ENCODE measurements around the gene P4HB. TPM values are rescaled to one million over a fixed set of nuclear protein-coding genes. Genes with fewer than 3 reads are reported as not detected.

Gene P4HB
- total and polyA plus RNA-seq, 3 donors from 2014 or later = 205 to 230 (median 213) TPM

DNA sequence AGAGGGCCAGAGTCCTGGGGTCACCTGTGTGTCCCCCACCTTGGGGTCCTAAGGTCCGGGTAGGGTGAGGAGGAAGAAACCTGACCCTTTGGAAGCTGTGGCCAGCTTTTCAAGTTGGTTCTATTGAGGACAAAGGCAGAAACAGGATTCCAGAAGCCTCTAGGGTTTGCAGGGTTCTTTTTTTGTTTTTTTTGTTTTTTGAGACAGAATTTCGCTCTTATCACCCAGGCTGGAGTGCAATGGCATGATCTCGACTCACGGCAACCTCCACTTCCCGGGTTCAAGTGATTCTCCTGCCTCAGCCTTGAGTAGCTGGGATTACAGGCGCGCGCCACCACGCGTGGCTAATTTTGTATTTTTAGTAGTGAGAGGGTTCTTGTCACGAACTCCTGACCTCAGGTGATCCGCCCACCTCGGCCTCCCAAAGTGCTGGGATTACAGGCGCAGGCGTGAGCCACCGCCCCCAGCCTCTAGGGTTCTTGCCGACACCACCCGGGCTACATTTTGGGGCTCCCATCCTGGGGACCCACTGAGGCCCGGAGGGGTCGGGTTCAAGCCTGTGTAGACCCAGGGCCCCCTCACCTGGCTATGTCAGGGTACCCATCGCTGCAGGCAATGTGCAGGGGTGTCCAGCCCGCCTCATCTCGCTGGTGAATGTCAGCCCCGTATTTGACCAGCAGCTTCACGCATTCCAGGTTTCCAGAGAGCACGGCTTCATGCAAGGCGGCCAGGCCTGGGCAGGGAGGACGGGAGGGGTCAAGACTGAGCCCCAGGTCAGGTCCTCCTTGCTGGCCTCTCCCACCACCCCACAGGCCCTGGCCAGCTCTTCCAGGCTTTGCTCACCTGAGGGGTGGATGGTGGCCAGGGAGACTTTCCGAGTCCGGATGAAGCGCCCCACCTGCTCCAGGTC is 26.2 kb downstream of the P4HB start:
- DNase-seq = no peak
- peaks cover 12% of the 10 kb centered on the region for H3K4me1 ChIP-seq
- H3K36me3 ChIP-seq (ENCODE audit: low read depth, missing control alignments) = no peaks in the 10 kb centered on the region
- H3K4me3 ChIP-seq = peak overlapping the region; percentile 79 to 84
- TF ChIP-seq, protein P1, sequence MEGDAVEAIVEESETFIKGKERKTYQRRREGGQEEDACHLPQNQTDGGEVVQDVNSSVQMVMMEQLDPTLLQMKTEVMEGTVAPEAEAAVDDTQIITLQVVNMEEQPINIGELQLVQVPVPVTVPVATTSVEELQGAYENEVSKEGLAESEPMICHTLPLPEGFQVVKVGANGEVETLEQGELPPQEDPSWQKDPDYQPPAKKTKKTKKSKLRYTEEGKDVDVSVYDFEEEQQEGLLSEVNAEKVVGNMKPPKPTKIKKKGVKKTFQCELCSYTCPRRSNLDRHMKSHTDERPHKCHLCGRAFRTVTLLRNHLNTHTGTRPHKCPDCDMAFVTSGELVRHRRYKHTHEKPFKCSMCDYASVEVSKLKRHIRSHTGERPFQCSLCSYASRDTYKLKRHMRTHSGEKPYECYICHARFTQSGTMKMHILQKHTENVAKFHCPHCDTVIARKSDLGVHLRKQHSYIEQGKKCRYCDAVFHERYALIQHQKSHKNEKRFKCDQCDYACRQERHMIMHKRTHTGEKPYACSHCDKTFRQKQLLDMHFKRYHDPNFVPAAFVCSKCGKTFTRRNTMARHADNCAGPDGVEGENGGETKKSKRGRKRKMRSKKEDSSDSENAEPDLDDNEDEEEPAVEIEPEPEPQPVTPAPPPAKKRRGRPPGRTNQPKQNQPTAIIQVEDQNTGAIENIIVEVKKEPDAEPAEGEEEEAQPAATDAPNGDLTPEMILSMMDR (IDR thresholded peaks at IDR 0.05) = no peak
- TF ChIP-seq POLR2A (IDR thresholded peaks at IDR 0.05) = no peak
- intact Hi-C loops (cut with DNase I; ENCODE audit: low total_unique reads) = no loop called here
- H3K9me3 ChIP-seq = no peaks in the 10 kb centered on the region
- H3K27ac ChIP-seq = peak overlapping the region; percentile 81 to 86
- WGBS, 2 donors = 66 to 69% methylated on average over 18 to 31 of the region's 31 CpGs
- no peaks in the 10 kb centered on the region for H3K27me3 ChIP-seq

- peak within 1 kb of the TSS; percentile 84 for H3K4me3 ChIP-seq
- TF ChIP-seq POLR2A (IDR thresholded peaks at IDR 0.05) = peak; percentile 39
- TF ChIP-seq, protein P1 (IDR thresholded peaks at IDR 0.05) = no peak
- WGBS, 2 donors = 1% methylated on average over 17 to 65 of the region's 76 CpGs
- H3K4me1 ChIP-seq = peaks cover 12% of the 10 kb centered on the region
- H3K27ac ChIP-seq = peak within 1 kb of the TSS; percentile 83 to 86
- no peaks in the 10 kb centered on the region for H3K27me3 ChIP-seq
- intact Hi-C loops (cut with DNase I; ENCODE audit: low total_unique reads) = no loop called here
- peak; percentile 93 for DNase-seq
- H3K9me3 ChIP-seq = no peaks in the 10 kb centered on the region
- no peaks in the 10 kb centered on the region for H3K36me3 ChIP-seq (ENCODE audit: low read depth, missing control alignments)
These were observed 27.0 kb downstream of the P4HB start, which contains the start of gene MCRIP1 for GRCh38 chr17:81833160-81833920. Gene MCRIP1 (minus strand): TSS chr17:81833291. CDS start chr17:81824506, 8,785 bp downstream.

- Histone ChIP-seq H3K4me1 (peaks cover 12% of the 10 kb centered on the region), H3K4me3 (peak overlapping the region; percentile 84), H3K27ac (peak overlapping the region; percentile 56 to 83), H3K9me3 (no peaks in the 10 kb centered on the region), H3K36me3 (ENCODE audit: low read depth, missing control alignments) (no peaks in the 10 kb centered on the region), H3K27me3 (no peaks in the 10 kb centered on the region)
- intact Hi-C loops (cut with DNase I; ENCODE audit: low total_unique reads) = no loop called here
- 0% methylated on average over 7 to 47 of the region's 65 CpGs for WGBS, 2 donors
- DNase-seq = peak; percentile 34
- TF ChIP-seq, protein P1 (IDR thresholded peaks at IDR 0.05) = no peak
- no peak for TF ChIP-seq POLR2A (IDR thresholded peaks at IDR 0.05)
These were observed 27.7 kb downstream of the P4HB start for GRCh38 chr17:81832608-81833159.

- H3K27me3 ChIP-seq = no peaks in the 10 kb centered on the region
- H3K4me1 ChIP-seq = peaks cover 12% of the 10 kb centered on the region
- peak overlapping the region; percentile 56 to 83 for H3K27ac ChIP-seq
- no peaks in the 10 kb centered on the region for H3K9me3 ChIP-seq
- H3K36me3 ChIP-seq (ENCODE audit: low read depth, missing control alignments) = no peaks in the 10 kb centered on the region
- peak; percentile 35 for DNase-seq
- H3K4me3 ChIP-seq = peak overlapping the region; percentile 84
- 13 to 23% methylated on average over 13 to 18 of the region's 18 CpGs for WGBS, 2 donors
- intact Hi-C loops (cut with DNase I; ENCODE audit: low total_unique reads) = no loop called here
- no peak for TF ChIP-seq POLR2A (IDR thresholded peaks at IDR 0.05)
- TF ChIP-seq, protein P1 (IDR thresholded peaks at IDR 0.05) = no peak
These were observed 28.3 kb downstream of the P4HB start for GRCh38 chr17:81831957-81832607.
